ENCODE results near the gene MFAP4. TPM values are rescaled to one million over a fixed set of nuclear protein-coding genes. Genes with fewer than 3 reads are reported as not detected.

Gene MFAP4
- total and polyA plus RNA-seq, 7 donors, result 5.8 to 44.5 (median 8.9) TPM

DNA sequence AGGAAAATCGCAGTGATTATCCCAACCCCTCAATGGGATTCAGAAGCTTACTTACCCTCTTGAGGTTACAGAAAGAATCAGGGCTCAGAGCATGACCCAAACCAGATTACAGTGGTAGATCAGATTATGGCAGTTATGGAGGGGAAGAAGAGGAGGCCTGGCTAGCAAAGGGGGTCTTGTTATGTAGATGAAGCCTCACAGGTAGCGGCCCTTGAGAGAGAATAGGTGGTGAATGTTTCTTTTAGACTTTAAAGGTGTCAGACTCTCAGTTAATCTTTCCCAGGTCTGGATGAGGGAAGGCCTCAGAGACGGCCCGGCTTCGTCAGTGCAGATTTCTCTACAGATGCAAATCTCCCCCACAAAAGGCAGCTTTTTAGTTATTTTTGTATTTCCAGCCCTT, 39.6 kb upstream of the MFAP4 start:
- no peaks in the 10 kb centered on the region for H3K4me1 ChIP-seq
- ATAC-seq, result no peak
- no peak overlapping the region for H3K4me3 ChIP-seq
- H3K9me3 ChIP-seq, result no peaks in the 10 kb centered on the region
- no peaks in the 10 kb centered on the region for H3K36me3 ChIP-seq (ENCODE audit: insufficient read depth in 1 of 2, low read depth in 1 of 2)
- no peak for DNase-seq
- H3K27ac ChIP-seq, result no peak overlapping the region
- H3K27me3 ChIP-seq (ENCODE audit: insufficient read depth in 3 of 3, low read length in 2 of 3), result no peaks in the 10 kb centered on the region
- 93 to 96% (median 94%) methylated on average over 5 of the region's 5 CpGs for WGBS, 3 donors
- intact Hi-C loops (cut with DNase I), result no loop called here
- TF ChIP-seq, protein P1, sequence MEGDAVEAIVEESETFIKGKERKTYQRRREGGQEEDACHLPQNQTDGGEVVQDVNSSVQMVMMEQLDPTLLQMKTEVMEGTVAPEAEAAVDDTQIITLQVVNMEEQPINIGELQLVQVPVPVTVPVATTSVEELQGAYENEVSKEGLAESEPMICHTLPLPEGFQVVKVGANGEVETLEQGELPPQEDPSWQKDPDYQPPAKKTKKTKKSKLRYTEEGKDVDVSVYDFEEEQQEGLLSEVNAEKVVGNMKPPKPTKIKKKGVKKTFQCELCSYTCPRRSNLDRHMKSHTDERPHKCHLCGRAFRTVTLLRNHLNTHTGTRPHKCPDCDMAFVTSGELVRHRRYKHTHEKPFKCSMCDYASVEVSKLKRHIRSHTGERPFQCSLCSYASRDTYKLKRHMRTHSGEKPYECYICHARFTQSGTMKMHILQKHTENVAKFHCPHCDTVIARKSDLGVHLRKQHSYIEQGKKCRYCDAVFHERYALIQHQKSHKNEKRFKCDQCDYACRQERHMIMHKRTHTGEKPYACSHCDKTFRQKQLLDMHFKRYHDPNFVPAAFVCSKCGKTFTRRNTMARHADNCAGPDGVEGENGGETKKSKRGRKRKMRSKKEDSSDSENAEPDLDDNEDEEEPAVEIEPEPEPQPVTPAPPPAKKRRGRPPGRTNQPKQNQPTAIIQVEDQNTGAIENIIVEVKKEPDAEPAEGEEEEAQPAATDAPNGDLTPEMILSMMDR (IDR thresholded peaks at IDR 0.05), result no peak

DNA sequence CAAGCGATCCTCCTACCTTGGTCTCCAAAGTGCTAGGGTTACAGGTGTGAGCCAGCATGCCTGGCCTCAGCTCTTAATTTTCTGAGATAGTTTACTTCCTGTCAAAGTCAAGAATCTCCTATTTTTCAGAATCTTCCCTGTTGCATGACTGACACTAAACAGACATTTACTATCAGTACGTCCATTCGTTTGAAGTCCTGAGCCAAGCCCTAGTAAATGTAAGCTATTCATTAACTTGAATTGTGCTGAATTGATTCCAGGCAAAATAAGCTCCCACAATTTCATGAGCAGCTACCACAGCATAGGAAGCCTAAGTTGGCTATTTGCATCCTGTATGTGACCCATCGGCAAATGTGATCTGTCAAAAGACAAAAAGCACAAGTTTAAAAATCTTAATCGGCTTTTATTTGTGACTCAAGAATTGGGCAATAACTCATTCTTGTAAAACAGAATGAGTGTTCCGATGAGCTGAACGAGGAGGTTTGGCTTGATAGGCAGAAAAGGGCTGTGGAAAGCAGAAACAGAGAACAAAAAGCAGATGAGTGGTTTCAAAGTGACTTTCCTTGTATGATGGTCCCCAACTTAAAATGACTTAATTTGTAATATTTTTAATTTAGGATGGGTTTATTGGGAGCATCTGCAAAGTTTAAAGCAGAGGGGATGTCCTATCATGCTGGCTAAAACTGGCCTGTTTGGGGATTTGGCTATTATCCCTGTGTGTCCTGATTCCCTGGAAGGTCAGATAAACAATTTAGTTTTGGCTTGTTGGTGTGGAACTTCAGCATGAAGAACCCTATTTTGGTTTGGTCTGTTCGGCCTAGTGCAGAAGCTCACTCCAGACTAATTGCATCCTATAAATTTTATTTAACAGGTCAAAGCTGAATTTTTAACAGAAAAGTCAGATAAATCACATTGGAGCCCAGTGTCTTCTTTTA, 38.2 kb upstream of the MFAP4 start:
- no peak overlapping the region for H3K27ac ChIP-seq
- TF ChIP-seq, protein P1 (IDR thresholded peaks at IDR 0.05), result no peak
- H3K9me3 ChIP-seq, result no peaks in the 10 kb centered on the region
- intact Hi-C loops (cut with DNase I), result no loop called here
- no peak for DNase-seq
- no peaks in the 10 kb centered on the region for H3K27me3 ChIP-seq (ENCODE audit: insufficient read depth in 3 of 3, low read length in 2 of 3)
- H3K4me1 ChIP-seq, result no peaks in the 10 kb centered on the region
- WGBS, 3 donors, result 44 to 60% (median 51%) methylated on average over 8 of the region's 8 CpGs
- H3K36me3 ChIP-seq (ENCODE audit: insufficient read depth in 1 of 2, low read depth in 1 of 2), result no peaks in the 10 kb centered on the region
- H3K4me3 ChIP-seq, result no peak overlapping the region
- no peak for ATAC-seq

DNA sequence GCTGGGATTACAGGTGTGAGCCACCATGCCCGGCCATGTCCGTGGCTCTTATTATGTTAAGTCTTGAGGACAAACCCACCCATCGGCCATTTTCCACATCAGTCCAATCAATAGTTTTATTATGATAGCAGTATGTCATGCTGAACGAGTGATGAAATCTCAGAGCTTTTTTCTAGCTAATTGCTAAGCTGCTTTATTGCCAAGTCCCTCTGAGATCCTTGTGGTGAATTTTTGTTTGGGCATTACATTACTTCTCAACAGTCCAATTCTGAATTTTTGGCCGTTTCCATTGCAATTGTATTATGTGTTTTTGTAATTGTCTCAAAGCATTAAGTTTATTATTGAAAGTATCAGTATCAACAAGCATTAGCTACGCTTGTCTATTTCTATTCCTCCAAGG, 34.9 kb upstream of the MFAP4 start:
- no peaks in the 10 kb centered on the region for H3K9me3 ChIP-seq
- intact Hi-C loops (cut with DNase I), result no loop called here
- 54 to 68% (median 63%) methylated on average over 6 of the region's 6 CpGs for WGBS, 3 donors
- ATAC-seq, result no peak
- DNase-seq, result no peak
- no peaks in the 10 kb centered on the region for H3K27me3 ChIP-seq (ENCODE audit: insufficient read depth in 3 of 3, low read length in 2 of 3)
- no peaks in the 10 kb centered on the region for H3K4me1 ChIP-seq
- H3K4me3 ChIP-seq, result no peak overlapping the region
- H3K27ac ChIP-seq, result no peak overlapping the region
- TF ChIP-seq, protein P1 (IDR thresholded peaks at IDR 0.05), result no peak
- no peaks in the 10 kb centered on the region for H3K36me3 ChIP-seq (ENCODE audit: insufficient read depth in 1 of 2, low read depth in 1 of 2)

DNA sequence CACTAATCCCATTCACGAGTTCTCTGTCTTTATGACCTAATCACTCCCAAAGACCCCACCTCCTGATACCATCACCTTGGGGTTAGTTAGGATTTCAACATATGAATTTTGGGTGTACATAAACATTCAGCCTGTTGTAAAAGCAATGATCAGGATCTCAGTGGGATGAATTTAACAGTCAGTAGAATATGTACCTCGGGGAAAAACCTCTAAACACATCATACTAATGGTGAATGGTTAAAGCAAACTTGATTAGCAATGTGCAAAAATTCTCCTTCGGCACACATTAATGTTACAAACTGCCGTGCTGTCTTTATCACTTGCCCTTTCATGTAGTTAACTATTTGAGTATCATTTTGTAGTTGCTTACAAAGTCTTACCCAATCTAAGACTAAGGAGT, 34.2 kb upstream of the MFAP4 start:
- Histone ChIP-seq H3K4me1 (no peaks in the 10 kb centered on the region), H3K9me3 (no peaks in the 10 kb centered on the region), H3K4me3 (no peak overlapping the region), H3K27ac (no peak overlapping the region), H3K36me3 (ENCODE audit: insufficient read depth in 1 of 2, low read depth in 1 of 2) (no peaks in the 10 kb centered on the region), H3K27me3 (ENCODE audit: insufficient read depth in 3 of 3, low read length in 2 of 3) (no peaks in the 10 kb centered on the region)
- TF ChIP-seq, protein P1 (IDR thresholded peaks at IDR 0.05), result no peak
- intact Hi-C loops (cut with DNase I), result no loop called here
- DNase-seq (no peak), ATAC-seq (no peak)
- WGBS, 3 donors, result 59 to 65% (median 61%) methylated on average over 4 of the region's 4 CpGs

Measured in psoas muscle (tissue), 8 donors.